GM18870 (cell line): Measurements from ENCODE around the gene CELF4.
"Not testable (repeated sequence)": the region's sequence is repeated elsewhere in the genome, so short reads cannot be mapped to it uniquely, and the experiment has no call there.

Experiments
- ATAC-seq: cut with Tn5 transposase; IDR thresholded peaks from one replicate; pipeline ENCODE4 v1.9.1; 2021; ENCODE audit warnings: moderate library complexity; ENCODE audit not compliant: unreplicated experiment

CELF4 gene

DNA sequence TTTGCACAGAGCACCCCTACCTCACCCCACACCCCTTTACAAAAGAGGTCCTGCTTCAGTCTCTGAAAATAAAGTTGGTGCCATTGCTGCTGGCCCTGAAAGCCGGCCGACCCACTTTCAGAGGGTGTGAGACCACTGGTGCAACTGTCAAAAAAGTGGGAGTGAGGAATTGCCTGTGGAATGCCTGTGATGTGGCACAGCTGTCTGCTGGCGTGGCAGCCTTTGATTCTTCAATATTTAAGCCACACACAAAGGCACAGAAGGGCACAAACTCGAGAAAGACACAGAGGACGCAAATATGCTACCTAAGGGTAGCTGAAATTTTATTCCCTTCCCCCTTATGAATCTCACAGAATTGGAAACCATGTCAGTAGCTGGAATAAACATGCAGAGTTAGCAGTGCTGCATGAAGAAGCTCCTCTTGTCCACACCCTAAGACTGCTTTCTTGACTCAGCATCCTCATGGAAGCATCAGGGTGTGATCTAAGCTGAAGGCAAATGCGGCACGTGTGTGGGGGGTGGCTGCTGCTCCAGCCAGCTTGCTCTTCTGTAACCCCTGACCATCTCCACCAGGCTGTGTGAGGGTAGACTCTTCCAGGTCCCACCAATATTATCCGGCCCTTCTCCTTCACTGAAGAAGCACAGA lies 92.3 kb downstream of the CELF4 start:
- ATAC-seq, result no peak

DNA sequence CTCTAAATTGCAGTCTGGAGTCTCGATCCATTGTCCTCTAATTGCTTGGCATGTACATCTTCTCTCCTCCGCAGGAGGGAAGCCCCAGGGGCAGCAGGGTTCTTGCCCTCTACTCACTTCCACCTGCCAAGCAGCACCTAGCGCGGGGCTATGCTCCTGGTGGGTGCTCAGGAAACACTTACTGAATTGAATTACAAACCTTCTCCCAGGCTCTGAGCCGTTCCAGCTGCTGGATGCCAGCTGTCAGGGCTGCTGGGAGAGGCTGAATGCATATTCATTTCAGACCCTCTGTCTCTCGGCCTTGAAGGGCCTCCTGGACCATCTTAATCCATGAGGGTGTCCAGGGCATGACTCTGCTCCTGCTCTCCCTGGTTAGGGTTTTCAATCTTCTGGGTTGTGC lies 94.0 kb downstream of the CELF4 start:
- ATAC-seq, result no peak

DNA sequence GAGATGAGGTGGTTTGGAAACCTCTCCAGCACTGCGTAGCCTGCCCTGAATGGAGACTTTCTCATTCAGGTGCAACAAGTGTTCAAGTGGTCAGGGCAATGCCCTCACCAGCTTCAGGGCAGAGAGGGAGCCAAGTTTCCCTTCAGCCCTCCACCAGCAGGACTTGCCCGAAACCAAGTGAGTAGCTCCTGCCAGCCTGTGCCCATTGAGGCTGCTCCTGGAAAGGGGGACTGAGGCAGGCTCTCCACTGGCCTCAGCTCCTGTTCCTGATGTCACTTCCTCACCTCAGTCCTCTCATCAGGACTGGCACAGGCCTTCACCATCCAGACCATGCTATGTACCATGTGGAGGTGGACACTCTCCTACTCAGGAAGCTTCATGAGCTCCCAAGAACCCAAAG lies 94.6 kb downstream of the CELF4 start:
- no peak for ATAC-seq

DNA sequence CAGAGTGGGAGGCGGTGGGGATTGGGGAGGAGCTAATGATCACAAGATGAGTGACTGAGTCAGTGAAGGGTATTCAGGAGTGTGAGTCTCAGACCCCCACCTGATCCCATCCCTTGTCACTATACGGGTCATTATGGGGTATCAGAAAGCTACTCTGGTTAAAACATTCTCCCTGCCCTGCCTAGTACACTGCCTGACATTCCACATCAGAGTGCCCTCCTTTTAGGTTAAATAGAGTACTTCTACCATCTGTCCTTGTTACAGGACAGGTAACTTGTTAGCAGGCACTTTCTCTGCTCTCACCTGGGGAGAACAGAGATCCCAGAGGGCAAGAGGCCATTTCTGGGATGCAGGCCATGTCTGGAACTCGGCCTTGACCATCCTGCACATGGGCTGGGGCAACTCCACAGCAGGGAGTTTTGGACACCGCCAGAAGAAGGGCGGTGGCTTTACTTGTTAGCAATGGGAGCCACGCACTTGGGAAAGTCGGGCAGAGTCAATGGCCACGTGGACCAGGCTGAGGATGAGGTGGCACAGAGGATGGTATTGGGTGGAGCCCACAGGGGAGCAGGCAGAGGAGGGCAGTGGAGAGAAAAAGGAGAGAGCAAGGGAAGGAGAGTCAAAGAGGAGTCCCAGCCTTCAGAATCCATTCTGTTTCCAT lies 98.5 kb downstream of the CELF4 start:
- ATAC-seq, result no peak

DNA sequence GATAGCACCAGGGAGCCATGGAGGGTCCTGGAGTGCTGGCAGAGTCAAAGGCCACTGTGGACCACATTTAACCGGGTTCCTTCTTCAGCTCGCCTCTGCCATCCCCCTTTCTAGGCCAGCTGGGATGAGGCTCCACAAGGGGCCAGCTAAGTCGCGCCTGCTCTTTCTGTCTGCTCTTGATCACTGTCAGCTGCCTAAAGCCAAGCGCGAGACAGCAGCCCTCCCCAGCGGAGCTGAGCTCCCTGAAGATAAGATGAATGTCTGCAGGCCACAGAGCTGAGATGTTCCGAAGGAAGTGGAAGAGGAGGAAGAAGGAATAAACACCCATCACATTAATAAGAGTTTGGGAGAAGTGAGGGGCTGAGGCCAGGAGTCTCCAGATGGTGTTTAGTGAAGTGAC lies 99.6 kb downstream of the CELF4 start:
- ATAC-seq, result no peak

DNA sequence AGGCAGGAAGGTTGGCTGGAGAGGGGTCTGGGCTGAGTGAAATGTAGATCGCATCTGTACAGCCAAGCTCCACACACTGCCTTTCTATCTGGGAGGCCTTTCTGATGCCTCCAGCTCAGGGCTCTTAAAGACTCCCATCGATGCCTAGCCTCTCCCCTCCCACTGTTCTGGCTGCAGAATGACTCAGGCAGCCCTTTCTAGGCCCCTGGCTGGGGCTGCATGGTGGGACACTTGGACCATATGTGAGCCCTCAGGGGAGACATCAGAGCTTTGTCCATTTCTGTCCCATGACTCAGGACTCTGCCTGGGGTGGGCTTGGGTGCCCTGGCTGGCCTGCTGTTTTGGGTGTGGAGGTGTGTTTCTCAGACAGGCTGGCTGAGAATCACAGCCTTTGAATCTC lies 101.3 kb downstream of the CELF4 start:
- ATAC-seq, result no peak

DNA sequence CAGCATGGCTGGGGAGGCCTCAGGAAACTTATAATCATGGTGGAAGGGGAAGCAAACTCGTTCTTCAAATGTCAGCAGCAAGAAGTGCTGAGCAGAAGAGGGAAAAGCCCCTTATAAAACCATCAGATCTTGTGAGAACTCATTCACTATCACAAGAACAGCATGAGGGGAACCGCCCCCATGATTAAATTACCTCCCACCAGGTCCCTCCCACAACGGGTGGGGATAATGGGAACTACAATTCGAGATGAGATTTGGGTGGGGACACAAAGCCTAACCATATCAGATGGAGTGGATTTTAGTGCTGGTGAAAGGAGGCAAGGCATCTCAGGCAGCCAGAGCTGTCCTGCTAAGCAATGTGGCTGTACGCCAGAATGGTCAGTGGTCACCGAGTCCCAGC lies 104.3 kb downstream of the CELF4 start:
- ATAC-seq, result not testable (repeated sequence)

DNA sequence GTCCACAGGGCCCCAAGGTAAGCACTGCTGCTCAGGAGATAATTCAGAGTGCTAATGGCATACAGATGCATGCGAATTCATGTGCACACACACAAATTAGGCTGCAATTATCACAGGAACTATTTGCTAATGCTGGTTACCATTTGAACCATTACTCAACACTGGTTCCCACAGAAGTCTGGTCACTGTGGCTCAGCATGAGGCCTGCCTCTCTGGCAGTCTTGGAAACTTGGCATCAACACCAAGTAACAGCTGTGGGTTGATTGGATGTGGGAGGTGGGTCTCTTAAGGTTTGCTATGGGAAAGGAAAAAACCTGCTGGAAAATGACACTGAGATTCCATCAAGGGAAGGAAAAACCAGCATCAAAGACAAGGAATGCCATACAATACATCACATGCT lies 105.0 kb downstream of the CELF4 start:
- no peak for ATAC-seq

DNA sequence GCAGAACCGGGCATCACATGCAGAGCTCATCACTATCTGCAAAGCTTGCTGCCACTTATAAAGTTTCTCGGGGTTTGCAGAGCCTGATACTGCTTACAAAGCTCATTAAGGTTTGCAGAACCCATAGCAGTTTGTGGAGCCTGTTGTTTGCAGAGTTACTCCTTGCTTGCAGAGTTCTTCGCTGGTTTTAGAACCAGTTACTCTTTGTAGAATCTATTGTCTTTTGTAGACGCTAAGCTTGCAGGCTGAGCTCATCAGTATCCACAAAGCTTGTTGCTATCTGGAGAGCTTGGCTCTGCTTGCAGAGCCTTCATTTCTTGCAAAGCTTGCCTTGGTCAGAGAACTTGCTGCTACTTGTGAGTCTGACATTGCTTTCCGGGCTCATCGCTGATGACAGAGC lies 106.9 kb downstream of the CELF4 start:
- ATAC-seq, result no peak

DNA sequence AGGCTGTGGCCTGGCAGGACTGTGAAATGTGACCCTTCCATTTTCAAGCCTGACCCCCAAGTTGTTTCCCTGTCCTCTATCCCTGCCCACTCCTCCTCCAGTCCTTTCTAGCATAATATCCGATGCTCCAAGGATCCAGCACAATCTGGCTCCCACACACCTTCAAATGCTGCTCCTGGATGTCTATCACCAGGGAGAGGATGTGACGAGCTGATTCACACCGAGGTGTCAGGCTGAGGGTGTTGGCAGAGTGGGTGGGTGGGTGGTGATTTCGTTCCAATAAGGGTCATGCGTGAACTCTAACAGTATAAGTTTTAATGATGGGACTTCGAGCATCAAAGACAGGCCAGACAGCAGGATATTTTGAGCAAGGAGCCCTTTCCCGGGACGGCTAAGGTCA lies 107.8 kb downstream of the CELF4 start:
- no peak for ATAC-seq

DNA sequence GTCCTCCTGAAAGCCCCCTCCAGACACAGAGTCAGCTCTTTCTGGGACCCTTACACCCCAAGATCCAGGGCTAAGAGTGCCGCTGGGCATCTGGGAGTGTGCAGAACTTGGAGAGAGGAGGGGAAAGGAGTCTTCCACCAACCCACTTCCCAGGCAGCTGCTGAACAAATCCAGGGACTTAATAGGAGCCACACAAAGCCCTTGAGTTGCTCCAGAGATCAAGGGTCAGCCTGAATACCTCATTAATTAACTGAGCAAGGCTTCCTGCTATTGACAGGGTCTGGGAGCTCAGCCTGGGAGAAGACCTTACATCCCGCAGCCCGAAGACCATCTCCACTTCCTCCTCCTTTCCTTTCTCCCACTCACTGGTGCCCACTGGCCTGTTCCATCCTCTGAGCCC lies 108.3 kb downstream of the CELF4 start:
- ATAC-seq, result no peak

DNA sequence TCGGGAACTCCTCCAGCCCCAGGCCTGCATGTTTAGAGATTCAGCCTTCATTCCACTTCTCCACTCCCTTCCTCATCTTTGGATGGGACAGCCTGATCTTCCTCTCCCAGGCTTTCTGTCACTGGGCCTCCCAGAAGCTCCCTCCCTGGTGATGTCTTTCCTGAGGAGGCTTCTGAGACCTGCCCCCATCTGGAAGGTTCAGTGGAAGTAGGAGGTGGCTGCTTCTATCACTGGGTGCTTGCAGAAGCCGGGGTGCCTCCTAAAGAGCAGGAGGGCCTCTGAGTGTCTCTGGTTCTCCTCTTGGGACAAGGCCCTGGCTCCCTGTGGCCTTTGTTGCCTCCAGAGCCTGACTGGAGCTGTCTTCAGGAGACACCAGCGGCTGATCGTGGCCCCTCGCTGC lies 108.7 kb downstream of the CELF4 start:
- ATAC-seq, result no peak

DNA sequence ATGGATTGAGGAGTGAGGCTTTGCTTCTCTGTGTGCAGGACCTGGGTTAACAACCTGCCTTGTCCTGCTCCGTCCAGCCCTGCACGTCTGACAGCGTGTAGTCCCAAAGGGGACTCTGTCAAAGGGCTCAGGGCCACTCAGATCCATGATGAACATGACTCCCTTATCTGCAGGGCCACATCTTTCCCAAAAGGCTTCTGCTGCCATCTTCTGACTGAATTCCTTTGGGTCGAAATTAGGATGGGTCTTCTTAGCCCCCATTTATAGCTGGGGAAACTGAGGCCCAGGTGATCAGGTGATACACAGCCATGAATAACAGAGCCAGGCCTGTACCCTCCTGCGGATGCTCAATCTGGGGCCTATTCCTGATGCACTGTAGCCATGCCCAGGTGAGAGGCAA lies 109.2 kb downstream of the CELF4 start:
- ATAC-seq, result no peak

DNA sequence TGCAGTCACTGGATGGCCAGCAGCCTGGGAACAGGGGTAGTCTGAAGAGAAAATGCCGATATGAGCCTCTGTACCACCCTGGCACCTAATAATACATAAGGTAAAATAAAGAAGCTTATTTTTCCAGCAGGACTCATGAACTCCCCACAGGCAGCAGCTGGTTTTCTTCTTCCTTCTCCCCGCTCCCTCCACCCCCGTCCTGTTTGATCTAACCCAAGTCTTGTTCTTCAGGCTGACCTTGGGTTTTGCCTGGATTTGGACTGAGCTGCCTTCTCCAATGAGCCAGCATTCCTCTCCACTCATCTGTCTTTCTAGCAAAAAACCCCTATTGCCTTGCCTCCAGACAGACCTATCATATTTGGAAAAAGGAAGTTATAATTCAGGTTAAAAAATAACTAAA lies 111.8 kb downstream of the CELF4 start:
- ATAC-seq, result no peak

DNA sequence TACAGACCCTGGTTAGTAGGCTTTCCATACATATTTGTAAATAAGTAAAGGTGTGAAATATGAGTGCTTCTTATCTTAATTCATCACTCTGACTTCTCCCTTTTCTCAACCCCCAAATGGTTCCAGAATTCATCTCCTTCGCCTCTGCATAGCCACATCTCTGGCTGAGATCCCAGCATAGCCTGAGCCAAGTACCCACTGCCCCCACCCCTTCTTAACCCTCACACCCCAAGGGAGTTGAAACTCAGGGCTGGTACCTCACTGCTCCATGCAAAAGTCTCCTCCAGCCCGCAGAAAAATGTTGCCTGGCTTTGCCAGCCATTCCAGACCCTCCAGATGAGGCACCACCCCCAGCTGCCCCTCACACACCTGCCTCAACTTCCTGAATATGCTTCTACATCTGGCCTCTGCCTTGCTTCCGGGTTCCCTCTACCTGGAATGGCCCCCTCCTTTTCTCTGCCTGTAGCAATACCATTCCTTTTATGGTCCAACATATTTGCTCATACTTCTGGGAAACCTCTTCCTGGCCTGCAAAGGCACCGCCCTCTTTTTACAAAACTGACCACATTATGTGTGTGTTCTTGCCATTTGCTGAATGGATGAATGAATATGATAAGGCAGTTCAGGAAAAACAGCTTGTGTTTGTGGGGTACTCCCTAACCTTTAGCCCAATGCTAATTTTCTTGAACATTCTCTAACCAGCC lies 112.8 kb downstream of the CELF4 start:
- ATAC-seq, result no peak

DNA sequence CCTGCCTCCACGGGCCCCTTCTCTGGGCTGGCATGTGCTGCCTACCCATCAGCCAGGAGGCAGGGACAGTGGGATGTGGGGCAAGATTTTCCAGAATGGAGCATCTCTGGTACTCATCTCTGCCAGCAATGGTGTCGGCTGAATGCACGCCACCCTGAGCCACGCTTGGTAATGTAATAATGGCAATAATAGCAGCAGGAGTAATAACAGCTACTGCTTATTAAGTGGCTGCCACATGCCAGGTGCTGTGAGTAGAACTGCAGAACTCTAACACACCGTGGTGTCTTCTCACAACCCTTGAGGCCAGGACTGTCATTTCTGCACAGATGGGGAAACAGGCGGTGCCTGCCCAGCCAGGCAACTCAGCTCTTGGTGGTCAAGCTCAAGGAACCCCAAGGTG lies 113.6 kb downstream of the CELF4 start:
- no peak for ATAC-seq

DNA sequence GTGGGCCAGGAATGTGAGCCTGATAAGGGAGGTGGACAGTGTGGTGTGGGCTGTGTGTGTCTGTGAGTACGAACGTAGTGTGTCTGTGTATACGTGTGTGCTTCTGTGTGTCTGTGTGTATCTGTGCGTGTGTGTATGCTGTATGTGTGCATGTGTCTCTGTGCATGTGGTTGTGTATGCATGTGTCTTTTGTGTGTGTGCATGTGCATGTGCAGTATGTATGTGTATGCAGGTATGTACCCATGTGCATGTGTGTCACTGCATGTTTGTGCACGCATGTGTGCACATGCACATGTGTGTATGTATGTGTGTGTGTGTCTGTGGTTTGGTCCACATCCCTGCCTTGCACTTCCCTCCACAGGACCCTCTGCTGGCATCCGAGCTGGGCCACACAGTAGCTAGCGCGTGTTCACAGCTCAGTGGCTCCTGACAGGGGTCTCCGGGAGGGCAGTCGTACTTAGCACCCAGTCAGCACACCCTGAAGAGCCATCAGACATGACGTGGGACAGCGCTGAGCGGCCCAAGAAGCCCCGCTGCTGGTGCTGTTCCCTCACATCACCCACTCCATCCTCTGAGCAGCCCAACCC lies 114.3 kb downstream of the CELF4 start:
- ATAC-seq, result no peak

DNA sequence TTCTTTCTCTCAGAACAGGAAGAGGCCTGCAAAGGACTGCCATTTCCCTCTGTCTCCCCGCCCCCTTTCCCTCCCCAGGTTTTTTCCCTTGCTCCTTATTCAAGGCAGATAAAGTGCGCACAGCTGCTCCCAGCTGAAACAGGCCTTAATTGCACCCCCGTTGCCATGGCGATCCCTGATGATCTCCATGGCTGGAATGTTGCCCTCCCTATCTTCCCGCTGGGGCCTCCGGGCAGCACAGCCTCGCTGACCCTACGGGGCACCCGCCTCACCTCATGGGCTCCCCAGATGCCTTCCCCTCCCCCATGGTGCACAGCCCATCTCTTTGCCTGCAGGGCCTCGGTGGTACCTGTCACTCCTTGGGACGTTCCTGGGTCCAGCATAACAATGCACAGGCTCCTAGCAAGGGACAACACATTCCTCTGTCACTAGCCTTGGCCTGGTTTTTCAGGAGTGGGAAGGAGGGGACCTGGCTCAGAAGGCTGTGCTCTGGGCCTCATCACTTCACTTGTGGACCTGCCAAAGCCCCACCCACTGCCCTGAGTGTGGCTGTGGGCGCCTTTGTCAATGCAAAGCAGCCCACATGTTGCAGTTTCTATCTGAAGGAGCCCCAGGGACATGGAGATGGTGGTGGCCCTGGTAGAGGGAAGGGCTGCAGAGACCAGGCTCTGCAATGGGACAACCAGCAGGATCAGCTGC lies 115.0 kb downstream of the CELF4 start:
- no peak for ATAC-seq

DNA sequence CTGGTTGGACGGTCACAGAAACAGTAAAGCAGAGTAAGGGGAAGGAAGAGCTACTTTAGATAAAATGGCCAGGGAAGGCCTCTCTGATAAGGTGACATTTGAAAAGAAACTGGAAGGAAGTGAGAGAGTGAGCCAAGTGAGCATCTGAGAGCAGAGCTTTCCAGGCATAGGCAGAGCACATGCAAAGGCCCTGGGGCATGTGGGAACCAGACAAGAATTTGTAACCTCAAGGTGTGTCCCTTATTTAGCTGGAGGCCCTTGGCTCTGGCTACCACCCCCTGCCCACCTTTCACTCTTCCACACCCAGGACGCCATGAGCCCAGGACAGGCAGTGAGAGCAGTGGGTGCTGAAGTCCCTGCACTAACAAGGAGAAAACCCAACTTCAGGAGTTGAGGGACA lies 116.0 kb downstream of the CELF4 start:
- no peak for ATAC-seq

DNA sequence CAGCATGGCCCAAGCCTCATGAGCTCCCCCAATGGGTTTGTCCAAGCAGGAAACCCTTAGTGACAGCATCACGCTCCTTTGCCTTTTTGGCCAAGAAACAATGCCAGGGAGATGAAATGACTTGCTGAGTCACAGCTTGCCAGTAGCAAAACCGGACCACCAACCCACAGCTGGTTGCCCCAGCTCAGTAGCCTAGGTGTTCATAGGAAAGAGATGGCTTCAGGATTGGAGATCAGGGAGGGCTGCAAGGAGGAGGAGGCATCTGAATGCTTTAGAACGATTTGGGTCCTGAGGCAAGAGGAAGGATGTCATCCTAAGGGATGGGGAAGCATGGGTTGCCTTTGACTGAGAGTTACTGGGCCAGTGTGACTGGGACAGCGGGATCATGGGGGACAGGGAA lies 116.7 kb downstream of the CELF4 start:
- ATAC-seq, result no peak
